Measurements from ENCODE around the gene OAS2. TPM values are rescaled to one million over a fixed set of nuclear protein-coding genes. Genes with fewer than 3 reads are reported as not detected.

Gene OAS2
- total RNA-seq, 2 donors from 2014 or later, result 11.9 to 21.2 TPM

GRCh38 chr12:113051759-113052158, 73.4 kb downstream of the OAS2 start:
- H3K4me3 ChIP-seq, result no peak overlapping the region
- no peaks in the 10 kb centered on the region for H3K9me3 ChIP-seq
- no peak for ATAC-seq (ENCODE audit: insufficient number of reproducible peaks, low FRiP score, low read depth)
- H3K27me3 ChIP-seq (replicated peaks; ENCODE audit: insufficient read depth), result no peaks in the 10 kb centered on the region
- H3K36me3 ChIP-seq, result no peaks in the 10 kb centered on the region
- no peak for DNase-seq (ENCODE audit: low spot score)
- H3K4me1 ChIP-seq (ENCODE audit: control insufficient read depth in 1 of 2, low read depth in 2 of 2), result peaks cover 3 to 5% of the 10 kb centered on the region in 2 donors
- H3K27ac ChIP-seq, result no peak overlapping the region
- TF ChIP-seq CTCF (IDR thresholded peaks at IDR 0.05), result no peak

- DNase-seq (ENCODE audit: low spot score), result no peak
- no peak for ATAC-seq (ENCODE audit: insufficient number of reproducible peaks, low FRiP score, low read depth)
- H3K27me3 ChIP-seq (replicated peaks; ENCODE audit: insufficient read depth), result no peaks in the 10 kb centered on the region
Measured at GRCh38 chr12:113052326-113052725, 74.0 kb downstream of the OAS2 start.

GRCh38 chr12:113054948-113055486, 76.7 kb downstream of the OAS2 start:
- Histone ChIP-seq H3K27ac (no peak overlapping the region), H3K27me3 (replicated peaks; ENCODE audit: insufficient read depth) (no peaks in the 10 kb centered on the region), H3K36me3 (no peaks in the 10 kb centered on the region), H3K4me1 (ENCODE audit: control insufficient read depth in 1 of 2, low read depth in 2 of 2) (peaks cover 6 to 13% of the 10 kb centered on the region in 2 donors), H3K4me3 (no peak overlapping the region), H3K9me3 (no peaks in the 10 kb centered on the region)
- ATAC-seq (ENCODE audit: insufficient number of reproducible peaks, low FRiP score, low read depth) (no peak), DNase-seq (ENCODE audit: low spot score) (no peak)
- no peak for TF ChIP-seq CTCF (IDR thresholded peaks at IDR 0.05)

More at GRCh38 chr12:113052326-113052725, 74.0 kb downstream of the OAS2 start:
- H3K9me3 ChIP-seq, result no peaks in the 10 kb centered on the region
- peaks cover 6 to 11% of the 10 kb centered on the region in 2 donors for H3K4me1 ChIP-seq (ENCODE audit: control insufficient read depth in 1 of 2, low read depth in 2 of 2)
- no peak overlapping the region for H3K27ac ChIP-seq
- H3K36me3 ChIP-seq, result no peaks in the 10 kb centered on the region
- TF ChIP-seq CTCF (IDR thresholded peaks at IDR 0.05), result no peak
- H3K4me3 ChIP-seq, result no peak overlapping the region

- TF ChIP-seq CTCF (IDR thresholded peaks at IDR 0.05), result no peak
- peaks cover 6 to 13% of the 10 kb centered on the region in 2 donors for H3K4me1 ChIP-seq (ENCODE audit: control insufficient read depth in 1 of 2, low read depth in 2 of 2)
- no peak for ATAC-seq (ENCODE audit: insufficient number of reproducible peaks, low FRiP score, low read depth)
- no peaks in the 10 kb centered on the region for H3K9me3 ChIP-seq
- H3K27me3 ChIP-seq (replicated peaks; ENCODE audit: insufficient read depth), result no peaks in the 10 kb centered on the region
- no peaks in the 10 kb centered on the region for H3K36me3 ChIP-seq
- no peak overlapping the region for H3K27ac ChIP-seq
- DNase-seq (ENCODE audit: low spot score), result no peak
- no peak overlapping the region for H3K4me3 ChIP-seq
Measured at GRCh38 chr12:113055594-113056380, 77.5 kb downstream of the OAS2 start.

- H3K4me3 ChIP-seq, result peak overlapping the region; percentile 73
- no peaks in the 10 kb centered on the region for H3K27me3 ChIP-seq (replicated peaks; ENCODE audit: insufficient read depth)
- DNase-seq (ENCODE audit: low spot score) (no peak), ATAC-seq (ENCODE audit: insufficient number of reproducible peaks, low FRiP score, low read depth) (no peak)
- peaks cover 6 to 13% of the 10 kb centered on the region in 2 donors for H3K4me1 ChIP-seq (ENCODE audit: control insufficient read depth in 1 of 2, low read depth in 2 of 2)
- H3K9me3 ChIP-seq, result no peaks in the 10 kb centered on the region
- no peaks in the 10 kb centered on the region for H3K36me3 ChIP-seq
- TF ChIP-seq CTCF (IDR thresholded peaks at IDR 0.05), result no peak
- H3K27ac ChIP-seq, result no peak overlapping the region
Measured at GRCh38 chr12:113056381-113056630, 78.0 kb downstream of the OAS2 start.

Measured in thoracic aorta (tissue), 2 donors.